ENCODE results near the gene COMT.

DNA sequence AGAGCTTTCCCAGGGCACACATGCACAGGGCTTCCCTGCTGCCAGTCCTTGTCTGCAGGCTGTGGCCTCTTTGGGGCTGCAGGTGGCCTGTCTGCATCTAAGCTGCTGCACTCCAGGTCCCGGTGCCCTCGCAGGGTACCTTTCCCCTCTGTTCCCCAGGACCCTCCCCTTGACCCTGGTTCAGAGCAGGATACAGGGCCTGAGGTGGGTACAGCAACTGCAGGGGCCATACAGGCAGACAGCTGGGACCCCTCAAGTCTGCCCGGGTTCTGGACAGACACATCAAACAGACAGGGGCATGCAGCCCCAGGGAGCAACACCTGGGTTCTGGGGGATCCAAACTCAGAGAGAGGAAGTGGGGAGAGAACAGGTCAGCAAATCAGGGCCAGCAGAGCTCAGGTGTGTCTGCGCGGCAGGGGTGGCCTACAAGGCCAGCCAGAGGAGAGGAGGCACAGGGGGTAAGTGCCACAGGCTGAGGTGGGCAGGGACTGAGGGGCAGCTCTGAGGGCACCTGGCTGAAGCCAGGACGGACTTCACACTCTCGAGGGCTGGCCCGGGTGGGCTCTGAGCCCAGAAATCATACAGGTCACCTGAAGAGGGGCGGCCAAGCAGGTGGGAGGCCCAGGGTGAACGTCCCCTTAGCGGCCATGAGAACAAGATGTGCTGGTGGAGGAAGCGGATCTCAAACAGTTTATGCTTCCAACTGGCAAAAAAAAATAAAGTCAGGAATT is 29.9 kb upstream of the COMT start:
- TF ChIP-seq, protein P1, sequence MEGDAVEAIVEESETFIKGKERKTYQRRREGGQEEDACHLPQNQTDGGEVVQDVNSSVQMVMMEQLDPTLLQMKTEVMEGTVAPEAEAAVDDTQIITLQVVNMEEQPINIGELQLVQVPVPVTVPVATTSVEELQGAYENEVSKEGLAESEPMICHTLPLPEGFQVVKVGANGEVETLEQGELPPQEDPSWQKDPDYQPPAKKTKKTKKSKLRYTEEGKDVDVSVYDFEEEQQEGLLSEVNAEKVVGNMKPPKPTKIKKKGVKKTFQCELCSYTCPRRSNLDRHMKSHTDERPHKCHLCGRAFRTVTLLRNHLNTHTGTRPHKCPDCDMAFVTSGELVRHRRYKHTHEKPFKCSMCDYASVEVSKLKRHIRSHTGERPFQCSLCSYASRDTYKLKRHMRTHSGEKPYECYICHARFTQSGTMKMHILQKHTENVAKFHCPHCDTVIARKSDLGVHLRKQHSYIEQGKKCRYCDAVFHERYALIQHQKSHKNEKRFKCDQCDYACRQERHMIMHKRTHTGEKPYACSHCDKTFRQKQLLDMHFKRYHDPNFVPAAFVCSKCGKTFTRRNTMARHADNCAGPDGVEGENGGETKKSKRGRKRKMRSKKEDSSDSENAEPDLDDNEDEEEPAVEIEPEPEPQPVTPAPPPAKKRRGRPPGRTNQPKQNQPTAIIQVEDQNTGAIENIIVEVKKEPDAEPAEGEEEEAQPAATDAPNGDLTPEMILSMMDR (IDR thresholded peaks at IDR 0.05 in 2 of 3, conservative IDR thresholded peaks at IDR 0.05 in 1 of 3; ENCODE audit: borderline replicate concordance in 1 of 3, insufficient read depth in 1 of 3, low read depth in 2 of 3, low read length in 2 of 3), result no peak
- TF ChIP-seq RAD21 (IDR thresholded peaks at IDR 0.05; ENCODE audit: low read depth) (no peak), CEBPB (IDR thresholded peaks at IDR 0.05; ENCODE audit: low read depth) (no peak), ZBTB33 (IDR thresholded peaks at IDR 0.05; ENCODE audit: extremely low read depth, insufficient replicate concordance, low read length) (no peak)
